Activated naive CD8-positive, alpha-beta T cell treated with anti-CD3 and anti-CD28 coated beads for 36 hours (primary cell): Measurements from ENCODE around the gene ICAM4. TPM values are rescaled to one million over a fixed set of nuclear protein-coding genes. Genes with fewer than 3 reads are reported as not detected.
A peak's percentile ranks its signal among the peaks of the same experiment; 100 is the strongest.

ENCODE experiments used
- DNase-seq: peaks from one replicate; pipeline ENCODE4 v3.0.0; 2021
- H3K27ac Mint-ChIP-seq: one replicate; pipeline ENCODE4 v1.8.0; 2022; ENCODE audit warnings: mild to moderate bottlenecking, moderate library complexity, mixed read lengths
- H3K27me3 Mint-ChIP-seq: one replicate; pipeline ENCODE4 v1.8.0; 2022; ENCODE audit warnings: mild to moderate bottlenecking, mixed read lengths
- H3K36me3 Mint-ChIP-seq: one replicate; pipeline ENCODE4 v1.8.0; 2021; ENCODE audit warnings: mild to moderate bottlenecking, mixed read lengths
- H3K4me1 Mint-ChIP-seq: one replicate; pipeline ENCODE4 v1.8.0; 2021; ENCODE audit warnings: mixed read lengths
- H3K4me3 Mint-ChIP-seq: one replicate; pipeline ENCODE4 v1.8.0; 2022; ENCODE audit warnings: mild to moderate bottlenecking, moderate library complexity, mixed read lengths
- H3K9me3 Mint-ChIP-seq: one replicate; pipeline ENCODE4 v1.8.0; 2022; ENCODE audit warnings: mixed read lengths
- total RNA-seq, 2 experiments: library from RNA; stranded (reverse); gene quantifications; one replicate each; pipeline ENCODE4 v1.2.3, GENCODE V29; 2021

Gene ICAM4
- total RNA-seq, 2 experiments from 2014 or later = 0.25 to 0.38 TPM

- H3K4me3 Mint-ChIP-seq = no peak overlapping the region
- H3K4me1 Mint-ChIP-seq = peaks cover 29% of the 10 kb centered on the region
- H3K36me3 Mint-ChIP-seq = peaks cover 48% of the 10 kb centered on the region
- no peaks in the 10 kb centered on the region for H3K9me3 Mint-ChIP-seq
- no peak for DNase-seq
- H3K27me3 Mint-ChIP-seq = no peaks in the 10 kb centered on the region
- no peak overlapping the region for H3K27ac Mint-ChIP-seq
Measured at GRCh38 chr19:10258080-10258710, 28.6 kb upstream of the ICAM4 start.

GRCh38 chr19:10259162-10259905 lies 27.4 kb upstream of the ICAM4 start:
- Mint-ChIP-seq H3K4me1 (peaks cover 20% of the 10 kb centered on the region), H3K27ac (peak overlapping the region; percentile 87), H3K36me3 (peaks cover 43% of the 10 kb centered on the region), H3K9me3 (no peaks in the 10 kb centered on the region), H3K27me3 (no peaks in the 10 kb centered on the region), H3K4me3 (peak overlapping the region; percentile 10)
- DNase-seq = peak; percentile 89

GRCh38 chr19:10260141-10260584 lies 26.6 kb upstream of the ICAM4 start:
- no peaks in the 10 kb centered on the region for H3K27me3 Mint-ChIP-seq
- peak overlapping the region; percentile 87 for H3K27ac Mint-ChIP-seq
- H3K9me3 Mint-ChIP-seq = no peaks in the 10 kb centered on the region
- DNase-seq = peak; percentile 70
- peaks cover 35% of the 10 kb centered on the region for H3K36me3 Mint-ChIP-seq
- H3K4me1 Mint-ChIP-seq = peaks cover 19% of the 10 kb centered on the region
- peak overlapping the region; percentile 29 for H3K4me3 Mint-ChIP-seq

GRCh38 chr19:10262771-10263170 lies 24.0 kb upstream of the ICAM4 start:
- H3K9me3 Mint-ChIP-seq = no peaks in the 10 kb centered on the region
- peaks cover 17% of the 10 kb centered on the region for H3K36me3 Mint-ChIP-seq
- H3K27ac Mint-ChIP-seq = no peak overlapping the region

DNA sequence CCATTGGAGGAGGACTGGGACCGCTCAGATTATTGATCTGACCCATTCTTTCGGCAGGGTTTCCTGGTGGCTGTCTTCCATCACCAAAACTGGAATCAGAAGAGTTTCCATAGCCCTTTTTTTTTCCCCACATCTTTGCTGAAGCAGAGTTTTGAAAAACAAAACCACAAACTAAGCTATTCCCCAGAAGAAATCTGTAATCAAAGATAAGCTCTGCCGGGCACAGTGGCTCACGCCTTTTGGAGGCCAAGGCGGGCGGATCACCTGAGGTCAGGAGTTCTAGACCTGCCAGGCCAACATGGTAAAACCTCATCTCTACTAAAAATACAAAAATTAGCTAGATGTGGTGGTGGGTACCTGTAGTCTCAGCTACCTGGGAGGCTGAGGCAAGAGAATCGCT lies 20.0 kb upstream of the ICAM4 start:
- no peaks in the 10 kb centered on the region for H3K27me3 Mint-ChIP-seq
- no peak overlapping the region for H3K4me3 Mint-ChIP-seq
- no peaks in the 10 kb centered on the region for H3K9me3 Mint-ChIP-seq
- DNase-seq = no peak
- peaks cover 16% of the 10 kb centered on the region for H3K4me1 Mint-ChIP-seq
- no peak overlapping the region for H3K27ac Mint-ChIP-seq
- H3K36me3 Mint-ChIP-seq = peaks cover 3% of the 10 kb centered on the region

More at GRCh38 chr19:10262771-10263170, 24.0 kb upstream of the ICAM4 start:
- peaks cover 19% of the 10 kb centered on the region for H3K4me1 Mint-ChIP-seq
- H3K4me3 Mint-ChIP-seq = no peak overlapping the region
- no peaks in the 10 kb centered on the region for H3K27me3 Mint-ChIP-seq
- no peak for DNase-seq

GRCh38 chr19:10268071-10268470 lies 18.7 kb upstream of the ICAM4 start:
- Mint-ChIP-seq H3K27me3 (no peaks in the 10 kb centered on the region), H3K4me1 (peaks cover 22% of the 10 kb centered on the region), H3K27ac (no peak overlapping the region), H3K9me3 (no peaks in the 10 kb centered on the region), H3K4me3 (no peak overlapping the region), H3K36me3 (peaks cover 8% of the 10 kb centered on the region)
- no peak for DNase-seq

DNA sequence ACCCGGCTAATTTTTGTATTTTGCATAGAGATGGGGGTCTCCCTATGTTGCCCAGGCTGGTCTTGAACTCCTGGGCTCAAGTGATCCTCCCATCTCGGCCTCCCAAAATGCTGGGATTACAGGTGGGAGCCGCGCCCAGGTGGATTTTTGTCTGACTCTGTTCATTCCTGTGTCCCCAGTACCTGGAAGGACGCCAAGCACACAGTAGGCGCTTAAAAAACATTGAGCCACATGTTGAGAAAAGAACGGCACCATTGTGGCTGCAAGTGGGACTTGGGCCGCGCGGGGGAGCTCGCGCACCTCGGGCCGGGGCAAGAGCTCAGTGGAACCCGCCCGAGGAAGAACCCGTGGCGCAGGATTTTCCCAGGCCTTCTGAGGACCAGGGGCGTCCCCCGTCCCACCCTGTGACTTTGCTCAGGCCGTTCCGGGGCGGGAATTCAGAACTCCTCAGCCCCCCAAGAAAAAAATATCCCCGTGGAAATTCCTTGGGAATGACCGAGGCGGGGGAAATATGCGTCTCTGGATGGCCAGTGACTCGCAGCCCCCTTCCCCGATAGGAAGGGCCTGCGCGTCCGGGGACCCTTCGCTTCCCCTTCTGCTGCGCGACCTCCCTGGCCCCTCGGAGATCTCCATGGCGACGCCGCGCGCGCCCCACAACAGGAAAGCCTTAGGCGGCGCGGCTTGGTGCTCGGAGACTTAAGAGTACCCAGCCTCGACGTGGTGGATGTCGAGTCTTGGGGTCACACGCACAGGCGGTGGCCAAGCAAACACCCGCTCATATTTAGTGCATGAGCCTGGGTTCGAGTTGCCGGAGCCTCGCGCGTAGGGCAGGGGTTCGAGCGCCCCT lies 17.2 kb upstream of the ICAM4 start:
- Mint-ChIP-seq H3K27ac (peak overlapping the region; percentile 92), H3K4me3 (peak overlapping the region; percentile 86), H3K9me3 (no peaks in the 10 kb centered on the region), H3K4me1 (peaks cover 25% of the 10 kb centered on the region), H3K36me3 (peaks cover 13% of the 10 kb centered on the region), H3K27me3 (no peaks in the 10 kb centered on the region)
- DNase-seq = peak; percentile 88

DNA sequence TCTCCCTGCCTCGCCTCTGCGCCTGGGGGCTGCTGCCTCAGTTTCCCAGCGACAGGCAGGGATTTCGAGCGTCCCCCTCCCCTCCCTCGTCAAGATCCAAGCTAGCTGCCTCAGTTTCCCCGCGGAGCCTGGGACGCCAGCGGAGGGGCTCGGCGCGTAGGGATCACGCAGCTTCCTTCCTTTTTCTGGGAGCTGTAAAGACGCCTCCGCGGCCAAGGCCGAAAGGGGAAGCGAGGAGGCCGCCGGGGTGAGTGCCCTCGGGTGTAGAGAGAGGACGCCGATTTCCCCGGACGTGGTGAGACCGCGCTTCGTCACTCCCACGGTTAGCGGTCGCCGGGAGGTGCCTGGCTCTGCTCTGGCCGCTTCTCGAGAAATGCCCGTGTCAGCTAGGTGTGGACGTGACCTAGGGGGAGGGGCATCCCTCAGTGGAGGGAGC lies 16.6 kb upstream of the ICAM4 start:
- H3K4me1 Mint-ChIP-seq = peaks cover 27% of the 10 kb centered on the region
- DNase-seq = peak; percentile 78
- peaks cover 18% of the 10 kb centered on the region for H3K36me3 Mint-ChIP-seq
- peak overlapping the region; percentile 86 for H3K4me3 Mint-ChIP-seq
- H3K27me3 Mint-ChIP-seq = no peaks in the 10 kb centered on the region
- no peaks in the 10 kb centered on the region for H3K9me3 Mint-ChIP-seq
- H3K27ac Mint-ChIP-seq = peak overlapping the region; percentile 92

- no peaks in the 10 kb centered on the region for H3K9me3 Mint-ChIP-seq
- peaks cover 27% of the 10 kb centered on the region for H3K4me1 Mint-ChIP-seq
- peak; percentile 82 for DNase-seq
- H3K4me3 Mint-ChIP-seq = peak within 1 kb of the TSS; percentile 86
- H3K36me3 Mint-ChIP-seq = peaks cover 18% of the 10 kb centered on the region
- peak within 1 kb of the TSS; percentile 92 for H3K27ac Mint-ChIP-seq
- H3K27me3 Mint-ChIP-seq = no peaks in the 10 kb centered on the region
Measured at GRCh38 chr19:10270616-10271394, 15.9 kb upstream of the ICAM4 start, which contains the start of gene ICAM1. ICAM1 (plus strand) TSS chr19:10271120; CDS start chr19:10271160, 40 bp downstream.

DNA sequence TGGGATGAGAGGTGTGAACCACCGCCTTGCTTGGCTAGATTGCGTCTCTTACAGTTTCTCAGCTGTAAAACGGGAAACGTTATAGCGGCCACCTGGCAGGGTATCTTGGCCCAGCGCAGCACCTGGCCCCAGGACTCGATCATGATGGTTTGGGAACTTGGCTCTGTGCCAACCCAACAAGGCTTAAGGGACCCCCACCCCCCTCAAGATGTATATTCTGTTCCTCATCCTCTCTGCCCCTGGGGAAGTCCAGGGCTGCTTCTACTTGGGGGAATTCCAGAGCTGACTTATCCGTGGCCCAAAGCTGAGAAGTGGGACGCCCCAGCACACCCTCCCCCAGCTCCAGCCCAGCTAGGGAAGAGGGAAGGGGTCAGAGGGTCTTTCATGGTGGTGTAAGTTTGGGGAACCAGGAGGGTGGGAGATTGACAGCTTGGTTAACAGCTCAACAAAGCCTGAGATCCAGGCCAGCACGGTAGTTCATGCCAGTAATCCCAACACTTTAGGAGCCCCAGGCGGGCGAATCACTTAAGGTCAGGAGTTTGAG lies 15.1 kb upstream of the ICAM4 start:
- Mint-ChIP-seq H3K9me3 (no peaks in the 10 kb centered on the region), H3K36me3 (peaks cover 18% of the 10 kb centered on the region), H3K4me3 (peak overlapping the region; percentile 86), H3K4me1 (peaks cover 27% of the 10 kb centered on the region), H3K27me3 (no peaks in the 10 kb centered on the region), H3K27ac (peak overlapping the region; percentile 92)
- peak; percentile 40 for DNase-seq

GRCh38 chr19:10274589-10274988 lies 12.2 kb upstream of the ICAM4 start:
- Mint-ChIP-seq H3K27me3 (no peaks in the 10 kb centered on the region), H3K9me3 (no peaks in the 10 kb centered on the region), H3K27ac (peak overlapping the region; percentile 36), H3K4me1 (peaks cover 30% of the 10 kb centered on the region), H3K36me3 (peaks cover 32% of the 10 kb centered on the region), H3K4me3 (no peak overlapping the region)
- DNase-seq = no peak

DNA sequence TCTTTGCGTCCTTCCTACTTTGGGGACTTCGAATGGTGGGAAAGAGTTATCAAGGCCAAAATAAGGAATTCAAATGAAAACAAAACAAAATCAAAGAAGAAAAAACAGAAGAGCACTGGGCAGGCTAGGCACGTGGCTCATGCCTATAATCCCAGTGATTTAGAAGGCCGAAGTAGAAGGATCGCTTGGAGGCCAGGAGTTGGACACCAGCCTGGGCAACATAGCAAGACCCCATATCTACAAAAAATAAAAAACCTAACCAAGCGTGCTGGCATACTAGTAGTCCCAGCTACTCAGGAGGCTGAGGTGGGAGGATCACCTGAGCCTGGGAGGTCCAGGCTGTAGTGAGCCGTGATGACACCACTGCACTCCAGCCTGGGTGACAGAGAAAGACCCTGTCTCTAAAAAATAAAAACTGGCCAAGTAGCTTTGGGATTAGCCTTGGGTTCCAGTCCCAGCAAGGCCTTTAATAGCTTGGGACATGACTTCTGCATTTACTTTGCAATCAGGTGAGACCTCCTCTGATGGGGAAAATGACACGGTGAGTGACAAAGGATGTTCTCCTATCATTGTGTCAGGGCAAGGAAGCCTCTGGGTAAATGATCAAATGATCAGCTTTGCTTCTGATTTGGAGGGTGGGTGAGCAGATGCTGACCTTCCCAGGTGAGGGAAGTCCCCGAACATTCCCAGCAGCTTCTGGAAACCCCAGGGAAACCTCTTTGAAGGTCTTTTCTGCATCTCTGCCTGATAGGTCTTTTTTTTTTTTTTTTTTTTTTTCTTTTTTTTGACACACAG lies 8.8 kb upstream of the ICAM4 start:
- H3K36me3 Mint-ChIP-seq = peaks cover 38% of the 10 kb centered on the region
- H3K9me3 Mint-ChIP-seq = no peaks in the 10 kb centered on the region
- no peak for DNase-seq
- H3K4me1 Mint-ChIP-seq = peaks cover 16% of the 10 kb centered on the region
- no peak overlapping the region for H3K27ac Mint-ChIP-seq
- H3K4me3 Mint-ChIP-seq = no peak overlapping the region
- no peaks in the 10 kb centered on the region for H3K27me3 Mint-ChIP-seq

GRCh38 chr19:10278935-10279334 lies 7.8 kb upstream of the ICAM4 start:
- no peaks in the 10 kb centered on the region for H3K27me3 Mint-ChIP-seq
- no peak overlapping the region for H3K4me3 Mint-ChIP-seq
- no peak for DNase-seq
- peaks cover 16% of the 10 kb centered on the region for H3K4me1 Mint-ChIP-seq
- H3K27ac Mint-ChIP-seq = no peak overlapping the region
- no peaks in the 10 kb centered on the region for H3K9me3 Mint-ChIP-seq
- peaks cover 42% of the 10 kb centered on the region for H3K36me3 Mint-ChIP-seq
